ENCODE measurements around the gene TXNDC17.
"Not testable (repeated sequence)": the region's sequence is repeated elsewhere in the genome, so short reads cannot be mapped to it uniquely, and the experiment has no call there.

Gene TXNDC17

GRCh38 chr17:6691546-6691945 lies 50.7 kb downstream of the TXNDC17 start:
- CTCF ChIA-PET: no interaction called here
- Mint-ChIP-seq H3K27me3 (peaks cover 59% of the 10 kb centered on the region), H3K4me1 (no peaks in the 10 kb centered on the region), H3K36me3 (no peaks in the 10 kb centered on the region), H3K4me3 (no peak overlapping the region), H3K9me3 (no peaks in the 10 kb centered on the region), H3K27ac (no peak overlapping the region)
- no peak for DNase-seq

- DNase-seq, CTCF ChIA-PET, H3K36me3 Mint-ChIP-seq, H3K4me3 Mint-ChIP-seq, H3K9me3 Mint-ChIP-seq, H3K27ac Mint-ChIP-seq, H3K4me1 Mint-ChIP-seq: not testable (repeated sequence)
- H3K27me3 Mint-ChIP-seq: peaks cover 60% of the 10 kb centered on the region
Observed at GRCh38 chr17:6691958-6692357, 51.1 kb downstream of the TXNDC17 start.

Data from activated naive CD4-positive, alpha-beta T cell treated with anti-CD3 and anti-CD28 coated beads, Interleukin-2, amount 10 ng/mL, durations not matched to agents 7 days and 5 days (primary cell).